ENCODE results near the gene PNKP. TPM values are rescaled to one million over a fixed set of nuclear protein-coding genes. Genes with fewer than 3 reads are reported as not detected.

The PNKP gene
- total and polyA plus RNA-seq, 10 of the 15 experiments (the other 5 are each of a cell fraction or from before 2014, with no cell fraction given) = 2.9 to 82.3 (median 33.2) TPM

GRCh38 chr19:49829200-49829599 is 38.2 kb downstream of the PNKP start:
- Histone ChIP-seq H3K27ac (ENCODE audit: control insufficient read depth, insufficient read depth) (no peak overlapping the region), H3K36me3 (ENCODE audit: control insufficient read depth in 2 of 2, insufficient read depth in 2 of 2, low read length in 1 of 2) (peaks cover 12 to 22% of the 10 kb centered on the region in 2 experiments), H3K27me3 (replicated peaks in 1 of 2; ENCODE audit: control insufficient read depth in 2 of 2, insufficient read depth in 2 of 2, low read length in 1 of 2) (no peaks in the 10 kb centered on the region), H3K4me1 (ENCODE audit: control insufficient read depth, insufficient read depth, low read length) (no peaks in the 10 kb centered on the region), H3K9me3 (replicated peaks; ENCODE audit: control insufficient read depth, insufficient read depth, low read length) (no peaks in the 10 kb centered on the region), H2AFZ (ENCODE audit: control insufficient read depth, low read depth, low read length) (no peak overlapping the region), H3K9ac (ENCODE audit: control insufficient read depth, insufficient read depth, low read length) (no peak overlapping the region), H3K4me2 (ENCODE audit: control insufficient read depth, insufficient read depth) (no peak overlapping the region), H3K4me3 (no peak overlapping the region), H4K20me1 (ENCODE audit: control insufficient read depth, insufficient read depth) (peaks cover 3% of the 10 kb centered on the region), H3K79me2 (ENCODE audit: control insufficient read depth, insufficient read depth, low read length) (no peaks in the 10 kb centered on the region)
- ATAC-seq (no peak), DNase-seq (ENCODE audit: low read depth, low spot score) (no peak), FAIRE-seq (no peak)
- ChIA-PET POLR2A (interaction anchor here (1.1 kb wide), 1 partner anchor 82 kb away, joined by 5 read pairs; no protein-coding TSS in a partner anchor), SMC1A (ENCODE audit: uncharacterized antibody, unreplicated experiment) (no interaction called here), CTCF (no interaction called here), RAD21 (ENCODE audit: unreplicated experiment) (no interaction called here)
- TF ChIP-seq E2F4 (IDR thresholded peaks at IDR 0.05; ENCODE audit: low read depth, low read length) = no peak
- no peak for TF ChIP-seq ZBTB11 (CRISPR knock-in tag; IDR thresholded peaks at IDR 0.05)
- no peak for TF ChIP-seq JUND (IDR thresholded peaks at IDR 0.05; ENCODE audit: low read depth, low read length)
- TF ChIP-seq RCOR1 (conservative IDR thresholded peaks at IDR 0.05; ENCODE audit: low read depth, low read length) = no peak
- no peak for TF ChIP-seq KAT2A (conservative IDR thresholded peaks at IDR 0.05; ENCODE audit: control insufficient read depth, low read depth, low read length)
- no peak for TF ChIP-seq CUX1 (IDR thresholded peaks at IDR 0.05; ENCODE audit: insufficient replicate concordance, low read depth, low read length)
- TF ChIP-seq ZZZ3 (IDR thresholded peaks at IDR 0.05; ENCODE audit: control insufficient read depth, insufficient read length, low read depth) = no peak
- 81% methylated on average over 8 of the region's 8 CpGs for WGBS (ENCODE audit: insufficient coverage, insufficient replicate concordance, low lambda C conversion rate, missing lambda C conversion rate)
- intact Hi-C loops (cut with micrococcal nuclease; ENCODE audit: unreplicated experiment) (no loop called here), in situ Hi-C loops (cut with MboI) (no loop called here)
- no TSS peak for BruUV-seq (replicated peaks)
